GM12878 (cell line): Measurements from ENCODE around the gene METRNL. TPM values are rescaled to one million over a fixed set of nuclear protein-coding genes. Genes with fewer than 3 reads are reported as not detected.

ENCODE experiments used
- ATAC-seq: fragments of 200-7000 bp; cut with Tn5 transposase; 3 replicates; pipeline ENCODE4 v1.9.1; 2020; ENCODE audit warnings: mild to moderate bottlenecking, moderate library complexity
- BruUV-seq: library from RNA; stranded (reverse); fragments of 400-500 nt; replicated peaks from 2 replicates; lab custom pipeline; 2021; lab: Mats Ljungman, UMichigan
- CTCF ChIA-PET: fragments of 300-600 bp; sonication (Branson Sonifier 250); formaldehyde crosslinking; extraction: SDS; loops from one replicate; lab custom pipeline; 2021; ENCODE audit warnings: inconsistent platforms; lab: Yijun Ruan, JAX
- POLR2A ChIA-PET: fragments of 350-600 bp; formaldehyde crosslinking; extraction: SDS; loops from one replicate; lab custom pipeline; 2021; ENCODE audit warnings: inconsistent platforms; lab: Charles Lee
- RAD21 ChIA-PET: fragments of 300-600 bp; sonication (Branson Sonifier 250); formaldehyde crosslinking; loops from one replicate; lab custom pipeline; 2023; ENCODE audit warnings: antibody characterized with exemption; ENCODE audit not compliant: unreplicated experiment; lab: Charles Lee
- SMC1A ChIA-PET: fragments of 300-600 bp; sonication (Branson Sonifier 250); formaldehyde crosslinking; loops from one replicate; lab custom pipeline; 2023; ENCODE audit not compliant: unreplicated experiment, uncharacterized antibody; lab: Charles Lee
- DNase-seq: peaks from one replicate; pipeline ENCODE4 v3.0.0-alpha.2; 2011; ENCODE audit warnings: low read depth, low spot score
- FAIRE-seq: peaks from 3 replicates; lab custom pipeline; 2011; peaks lifted over from hg19 to GRCh38; lab: Jason Lieb, UNC
- H2AFZ ChIP-seq: 2 replicates; pipeline ENCODE4 v1.6.0; 2011; ENCODE audit warnings: low read depth, low read length, control low read depth; ENCODE audit not compliant: control insufficient read depth
- H3K27ac ChIP-seq: 2 replicates; pipeline ENCODE4 v1.5.1; 2011; ENCODE audit warnings: control low read depth; ENCODE audit not compliant: control insufficient read depth, insufficient read depth
- H3K27me3 ChIP-seq, 2 experiments: replicated peaks in 1 of 2; 2 replicates each; pipeline versions ENCODE4 v1.6.0 to v1.6.1; 2011; ENCODE audit warnings: low read length in 1 of 2; ENCODE audit not compliant: control insufficient read depth in 2 of 2, insufficient read depth in 2 of 2
- H3K36me3 ChIP-seq, 2 experiments: 2 replicates each; pipeline ENCODE4 v1.5.1; 2011; ENCODE audit warnings: low read length in 1 of 2; ENCODE audit not compliant: control insufficient read depth in 2 of 2, insufficient read depth in 2 of 2
- H3K4me1 ChIP-seq: 2 replicates; pipeline ENCODE4 v1.6.1; 2011; ENCODE audit warnings: mild to moderate bottlenecking, low read length, moderate library complexity, mixed read lengths; ENCODE audit not compliant: control insufficient read depth, insufficient read depth
- H3K4me2 ChIP-seq: 2 replicates; pipeline ENCODE4 v1.6.0; 2011; ENCODE audit warnings: control low read depth; ENCODE audit not compliant: control insufficient read depth, insufficient read depth
- H3K4me3 ChIP-seq: fragments of 200-600 bp; sonication (generic); 2 replicates; pipeline ENCODE4 v1.5.1; 2016
- H3K79me2 ChIP-seq: 2 replicates; pipeline ENCODE4 v1.6.0; 2011; ENCODE audit warnings: low read length; ENCODE audit not compliant: control insufficient read depth, insufficient read depth
- H3K9ac ChIP-seq: 2 replicates; pipeline ENCODE4 v1.8.0; 2011; ENCODE audit warnings: low read length, control low read depth, mixed read lengths; ENCODE audit not compliant: control insufficient read depth, insufficient read depth
- H3K9me3 ChIP-seq: replicated peaks from 3 replicates; pipeline ENCODE4 v1.5.1; 2011; ENCODE audit warnings: mild to moderate bottlenecking, low read length; ENCODE audit not compliant: control insufficient read depth, insufficient read depth
- H4K20me1 ChIP-seq: 2 replicates; pipeline ENCODE4 v1.6.0; 2011; ENCODE audit not compliant: control insufficient read depth, insufficient read depth
- CREB1 ChIP-seq: IDR thresholded peaks from 2 replicates; pipeline ENCODE4 v1.6.1; 2012; ENCODE audit warnings: low read depth, mild to moderate bottlenecking, inconsistent platforms
- DPF2 ChIP-seq: fragments of 450-650 bp; IDR thresholded peaks from 2 replicates; pipeline ENCODE4 v1.6.1; 2017; ENCODE audit warnings: mild to moderate bottlenecking
- GATAD2B ChIP-seq: fragments of 450-650 bp; conservative IDR thresholded peaks from 2 replicates; pipeline ENCODE4 v1.6.1; 2017; ENCODE audit warnings: low read depth, mild to moderate bottlenecking, moderate library complexity
- HDAC6 ChIP-seq: fragments of 200-600 bp; sonication (generic); IDR thresholded peaks from one replicate; pipeline ENCODE4 v1.8.0; 2017; ENCODE audit warnings: antibody characterized with exemption; ENCODE audit not compliant: unreplicated experiment
- NR2C1 ChIP-seq: fragments of 450-650 bp; IDR thresholded peaks from 2 replicates; pipeline ENCODE4 v1.6.1; 2017; ENCODE audit warnings: antibody characterized with exemption, mild to moderate bottlenecking, moderate library complexity
- PRDM15 ChIP-seq: fragments of 450-650 bp; formaldehyde crosslinking; IDR thresholded peaks from 2 replicates; pipeline ENCODE4 v1.4.0; 2020; ENCODE audit warnings: mild to moderate bottlenecking, moderate library complexity
- SMARCA5 ChIP-seq: fragments of 450-650 bp; IDR thresholded peaks from 2 replicates; pipeline ENCODE4 v1.6.1; 2017; ENCODE audit warnings: mild to moderate bottlenecking
- SRF ChIP-seq, 2 experiments: IDR thresholded peaks; 2 replicates each; pipeline ENCODE4 v1.6.1; 2011; ENCODE audit warnings: low read depth in 2 of 2, low read length in 2 of 2, mild to moderate bottlenecking in 1 of 2, moderate library complexity in 1 of 2
- WGBS: methylation state at CpG from one replicate; pipeline ENCODE4 v1.1.6; 2016; ENCODE audit warnings: low lambda C conversion rate; ENCODE audit not compliant: insufficient replicate concordance, insufficient coverage; ENCODE audit errors: missing lambda C conversion rate; 5-methylcytosine and 5-hydroxymethylcytosine counted together
- in situ Hi-C: fragments of 300-500 bp; cut with MboI; formaldehyde crosslinking; loops from 9 replicates; pipeline ENCODE4 v1.14.3; 2018; ENCODE audit warnings: mixed read lengths
- intact Hi-C: fragments of 100-400 bp; cut with micrococcal nuclease; formaldehyde crosslinking; loops from one replicate; pipeline ENCODE4 v1.14.2; 2022; ENCODE audit not compliant: unreplicated experiment
- polyA plus RNA-seq, 11 experiments: library from polyadenylated mRNA; depleted of rRNA in 4 of 11; unstranded in 6 of 11; stranded (reverse) in 5 of 11; fragments of >200 nt; fragmentation: Nextera tagmentation in 4 of 11; fragmentation: Illumina TruSeq in 1 of 11; extraction: Ambion mirVana in 4 of 11; extraction: Trizol in 1 of 11; gene quantifications; 1 replicate in 1 of 11; 2 replicates in 10 of 11; pipeline versions ENCODE4 v1.2.1 to v1.2.3, GENCODE V29; 2011 to 2016; ENCODE audit warnings: inconsistent platforms in 2 of 11, missing spikeins in 2 of 11, low read depth in 1 of 11
- total RNA-seq, 4 experiments: library from RNA; depleted of rRNA in 3 of 4; stranded (reverse); fragments of >200 nt in 3 of 4; fragmentation: Illumina TruSeq in 1 of 4; extraction: Trizol in 1 of 4; gene quantifications; 2 replicates each; pipeline versions ENCODE4 v1.2.1 to v1.2.3, GENCODE V29; 2013 to 2021
- TF ChIP-seq, protein P1 (sequence below): fragments of 450-650 bp; IDR thresholded peaks from 2 replicates; pipeline ENCODE4 v1.6.1; 2018; ENCODE audit warnings: mild to moderate bottlenecking, low read depth, moderate library complexity; ENCODE audit not compliant: partially characterized antibody

METRNL gene
- total and polyA plus RNA-seq, 10 of the 15 experiments (the other 5 are each of a cell fraction or from before 2014, with no cell fraction given) = 0.05 to 3.7 (median 0.48) TPM; not detected in 2

DNA sequence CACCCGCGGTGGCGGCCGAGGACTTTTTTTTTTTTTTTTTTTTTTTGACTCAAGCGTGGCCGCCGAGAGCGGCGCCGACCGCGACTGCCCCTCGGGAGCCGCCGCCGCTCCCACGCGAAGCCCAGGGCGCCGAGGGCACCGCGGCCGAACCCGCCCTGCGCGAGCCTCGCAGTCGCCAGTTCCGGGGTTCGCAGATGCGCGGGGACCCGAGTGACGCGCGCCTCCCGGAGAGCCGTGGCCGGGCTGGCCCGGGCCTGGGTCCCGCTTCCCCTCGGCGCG is 1.1 kb downstream of the METRNL start:
- ChIA-PET RAD21 (no interaction called here), CTCF (no interaction called here), SMC1A (no interaction called here), POLR2A (no interaction called here)
- H3K27me3 ChIP-seq = peaks cover 4 to 24% of the 10 kb centered on the region in 2 experiments
- in situ Hi-C loops = no loop called here
- H2AFZ ChIP-seq = no peak overlapping the region
- whole genome bisulfite sequencing = 4% methylated on average over 14 of the region's 44 CpGs
- H3K9me3 ChIP-seq = no peaks in the 10 kb centered on the region
- H3K4me3 ChIP-seq = peak overlapping the region; percentile 32; the same call in 1 of the 2 replicates
- no peak for DNase-seq
- H3K79me2 ChIP-seq = no peaks in the 10 kb centered on the region
- H4K20me1 ChIP-seq = no peaks in the 10 kb centered on the region
- no peak for TF ChIP-seq CREB1
- TF ChIP-seq, protein P1, sequence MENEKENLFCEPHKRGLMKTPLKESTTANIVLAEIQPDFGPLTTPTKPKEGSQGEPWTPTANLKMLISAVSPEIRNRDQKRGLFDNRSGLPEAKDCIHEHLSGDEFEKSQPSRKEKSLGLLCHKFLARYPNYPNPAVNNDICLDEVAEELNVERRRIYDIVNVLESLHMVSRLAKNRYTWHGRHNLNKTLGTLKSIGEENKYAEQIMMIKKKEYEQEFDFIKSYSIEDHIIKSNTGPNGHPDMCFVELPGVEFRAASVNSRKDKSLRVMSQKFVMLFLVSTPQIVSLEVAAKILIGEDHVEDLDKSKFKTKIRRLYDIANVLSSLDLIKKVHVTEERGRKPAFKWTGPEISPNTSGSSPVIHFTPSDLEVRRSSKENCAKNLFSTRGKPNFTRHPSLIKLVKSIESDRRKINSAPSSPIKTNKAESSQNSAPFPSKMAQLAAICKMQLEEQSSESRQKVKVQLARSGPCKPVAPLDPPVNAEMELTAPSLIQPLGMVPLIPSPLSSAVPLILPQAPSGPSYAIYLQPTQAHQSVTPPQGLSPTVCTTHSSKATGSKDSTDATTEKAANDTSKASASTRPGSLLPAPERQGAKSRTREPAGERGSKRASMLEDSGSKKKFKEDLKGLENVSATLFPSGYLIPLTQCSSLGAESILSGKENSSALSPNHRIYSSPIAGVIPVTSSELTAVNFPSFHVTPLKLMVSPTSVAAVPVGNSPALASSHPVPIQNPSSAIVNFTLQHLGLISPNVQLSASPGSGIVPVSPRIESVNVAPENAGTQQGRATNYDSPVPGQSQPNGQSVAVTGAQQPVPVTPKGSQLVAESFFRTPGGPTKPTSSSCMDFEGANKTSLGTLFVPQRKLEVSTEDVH = no peak
- H3K36me3 ChIP-seq = no peaks in the 10 kb centered on the region
- intact Hi-C loops = no loop called here
- peak; percentile 11; the same call in 2 of the 3 replicates for ATAC-seq
- no peak overlapping the region for H3K9ac ChIP-seq
- H3K4me1 ChIP-seq = 0 out of 2 replicates have a peak, but pooled peaks cover 3% of the 10 kb centered on the region
- FAIRE-seq = no peak
- H3K4me2 ChIP-seq = no peak overlapping the region; the same call in 1 of the 2 replicates
- no peak overlapping the region for H3K27ac ChIP-seq
- no TSS peak for BruUV-seq

DNA sequence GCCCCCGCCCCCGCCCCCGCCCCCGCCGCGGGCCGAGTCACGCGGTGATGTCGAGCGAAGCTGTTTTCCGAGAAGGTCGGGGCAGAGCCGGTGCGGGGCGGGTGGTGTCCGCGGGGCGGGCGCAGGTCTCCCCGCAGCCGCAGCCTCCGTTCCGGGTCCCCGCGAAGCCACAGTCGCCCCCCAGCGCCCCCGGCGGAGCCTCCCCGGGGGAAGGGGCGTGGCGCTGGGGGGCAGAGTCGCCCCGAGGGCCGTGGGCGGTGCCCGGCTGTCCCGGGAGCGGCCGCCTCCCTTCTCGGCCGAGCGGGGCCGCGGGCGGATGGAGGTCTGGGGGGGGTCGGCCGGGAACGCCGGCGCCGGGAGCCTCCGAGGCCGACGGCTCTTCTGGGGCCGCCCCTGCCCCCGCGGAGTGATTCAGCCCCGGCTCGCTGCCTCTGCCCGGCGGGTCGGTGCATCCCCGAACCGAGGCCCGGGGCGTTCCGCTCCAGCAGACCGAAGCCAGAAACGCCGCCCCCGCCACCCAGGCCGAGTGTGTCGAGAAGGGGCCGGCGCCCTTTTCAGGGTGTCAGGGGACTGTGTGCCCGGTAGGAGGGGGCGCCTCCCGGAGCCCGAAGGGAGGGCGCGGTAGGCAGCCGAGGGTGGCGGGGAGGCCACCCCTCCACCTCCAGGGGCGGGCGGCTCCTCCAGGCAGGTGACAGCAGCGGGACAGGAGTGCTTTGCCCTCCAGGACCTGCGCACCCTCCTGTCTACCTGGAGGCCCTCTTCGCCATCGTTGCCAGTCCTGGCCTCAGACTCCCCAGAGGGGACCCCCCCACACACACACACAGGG is 1.7 kb downstream of the METRNL start:
- 1% methylated on average over 31 of the region's 91 CpGs for WGBS
- POLR2A ChIA-PET = no interaction called here
- no peaks in the 10 kb centered on the region for H4K20me1 ChIP-seq
- CTCF ChIA-PET = no interaction called here
- no peak overlapping the region for H3K9ac ChIP-seq
- H3K27me3 ChIP-seq = peaks cover 4 to 24% of the 10 kb centered on the region in 2 experiments
- peak overlapping the region; percentile 61 for H3K4me2 ChIP-seq
- H3K79me2 ChIP-seq = no peaks in the 10 kb centered on the region
- DNase-seq = no peak
- ATAC-seq = peak; percentile 72
- H3K27ac ChIP-seq = no peak overlapping the region
- in situ Hi-C loops = no loop called here
- intact Hi-C loops = no loop called here
- RAD21 ChIA-PET = no interaction called here
- H3K9me3 ChIP-seq = no peaks in the 10 kb centered on the region
- SMC1A ChIA-PET = no interaction called here
- no TSS peak for BruUV-seq
- H3K4me3 ChIP-seq = peak overlapping the region; percentile 32; the same call in 1 of the 2 replicates
- no peaks in the 10 kb centered on the region for H3K36me3 ChIP-seq
- H2AFZ ChIP-seq = no peak overlapping the region; the same call in 1 of the 2 replicates
- no peak for FAIRE-seq
- 0 out of 2 replicates have a peak, but pooled peaks cover 3% of the 10 kb centered on the region for H3K4me1 ChIP-seq
- TF ChIP-seq SMARCA5 = no peak
- peak; percentile 8; the same call in 1 of the 2 replicates for TF ChIP-seq NR2C1
- peak; percentile 69 for TF ChIP-seq GATAD2B
- no peak for TF ChIP-seq SRF (IDR thresholded peaks at IDR 0.05; ENCODE audit: low read depth in 2 of 2, low read length in 2 of 2)
- TF ChIP-seq HDAC6 = no peak
- TF ChIP-seq PRDM15 = no peak
- TF ChIP-seq DPF2 = peak; percentile 88
